NCI-H1417 (cell line): ENCODE data around the gene CCDC15.

Source experiments
- DNase-seq, 3 experiments: peaks; one replicate each; lab custom pipeline; 2025; lab: John Stamatoyannopoulos, UW

Gene CCDC15

GRCh38 chr11:124953753-124954589, at the start of gene CCDC15:
TSS of gene CCDC15 (plus strand) at chr11:124954202. CDS start at chr11:124954733, 531 bp downstream.
- DNase-seq: peak; percentile 96 to 99 (median 99)

- no peak for DNase-seq
Observed at GRCh38 chr11:124915541-124916369, 38.2 kb upstream of the CCDC15 start.

GRCh38 chr11:124916370-124916710, 37.7 kb upstream of the CCDC15 start:
- DNase-seq: no peak

GRCh38 chr11:124917115-124917637, 36.8 kb upstream of the CCDC15 start:
- DNase-seq: no peak

GRCh38 chr11:124918950-124919349, 35.1 kb upstream of the CCDC15 start, which contains the start of gene HEPN1:
TSS of gene HEPN1 (plus strand) at chr11:124919250.
- DNase-seq: no peak

- no peak for DNase-seq
Observed at GRCh38 chr11:124919898-124920297, 34.1 kb upstream of the CCDC15 start.

- no peak for DNase-seq
Observed at GRCh38 chr11:124920356-124920755, 33.6 kb upstream of the CCDC15 start.

GRCh38 chr11:124920870-124921609, 33.0 kb upstream of the CCDC15 start:
- DNase-seq: peak in 2 of 3 experiments; percentile 96 to 97

GRCh38 chr11:124922831-124923230, 31.2 kb upstream of the CCDC15 start:
- DNase-seq: no peak

- DNase-seq: no peak
Observed at GRCh38 chr11:124923296-124923695, 30.7 kb upstream of the CCDC15 start.

- no peak for DNase-seq
Observed at GRCh38 chr11:124928942-124929665, 24.9 kb upstream of the CCDC15 start.

GRCh38 chr11:124930799-124931198, 23.2 kb upstream of the CCDC15 start:
- DNase-seq: no peak

- DNase-seq: no peak
Observed at GRCh38 chr11:124934862-124935547, 19.0 kb upstream of the CCDC15 start.

- no peak for DNase-seq
Observed at GRCh38 chr11:124935548-124936514, 18.2 kb upstream of the CCDC15 start, which contains the start of gene HEPACAM. TSS of gene HEPACAM (minus strand) at chr11:124936047. CDS start at chr11:124936006, 41 bp downstream.

- DNase-seq: no peak
Observed at GRCh38 chr11:124937336-124937935, 16.6 kb upstream of the CCDC15 start.

- DNase-seq: no peak
Observed at GRCh38 chr11:124938206-124938765, 15.7 kb upstream of the CCDC15 start.

GRCh38 chr11:124938970-124939369, 15.0 kb upstream of the CCDC15 start:
- DNase-seq: no peak

GRCh38 chr11:124941703-124942102, 12.3 kb upstream of the CCDC15 start:
- DNase-seq: no peak
